Upper lobe of left lung (tissue), 4 donors: ENCODE measurements around the gene MAN1A1.

Experiments
- CTCF ChIP-seq, 6 experiments: fragments of 450-650 bp in 4 of 6; fragments of 200-600 bp in 2 of 6; sonication (generic) in 2 of 6; IDR thresholded peaks; one replicate each; pipeline ENCODE4 v1.5.1; 2016 to 2019; ENCODE audit warnings: antibody characterized with exemption in 6 of 6
- POLR2A ChIP-seq, 4 donors: fragments of 450-650 bp; IDR thresholded peaks; one replicate each; pipeline ENCODE4 v1.5.1; 2016 to 2017; ENCODE audit warnings: antibody characterized with exemption in 4 of 4, mild to moderate bottlenecking in 2 of 4
- POLR2AphosphoS5 ChIP-seq, 2 donors: sonication (generic); formaldehyde crosslinking; IDR thresholded peaks; one replicate each; pipeline ENCODE4 v1.5.1; 2017; ENCODE audit warnings: antibody characterized with exemption in 2 of 2

GRCh38 chr6:119278625-119279024, 70.9 kb downstream of the MAN1A1 start:
- no peak for TF ChIP-seq POLR2A (IDR thresholded peaks at IDR 0.05)
- TF ChIP-seq POLR2AphosphoS5 (IDR thresholded peaks at IDR 0.05) = no peak
- no peak for TF ChIP-seq CTCF (IDR thresholded peaks at IDR 0.05)
